Peyer's patch (tissue), 4 donors: ENCODE results near the gene SNED1.

ENCODE experiments used
- POLR2A ChIP-seq, 2 donors: fragments of 450-650 bp; IDR thresholded peaks; one replicate each; pipeline ENCODE4 v1.5.1; 2017; ENCODE audit warnings: antibody characterized with exemption in 2 of 2, mild to moderate bottlenecking in 2 of 2, moderate library complexity in 2 of 2
- TF ChIP-seq, protein P1 (sequence below), 6 experiments: fragments of 450-650 bp in 4 of 6; fragments of 200-600 bp in 2 of 6; sonication (generic) in 1 of 6; IDR thresholded peaks; one replicate each; pipeline ENCODE4 v1.5.1; 2017 to 2019; ENCODE audit warnings: antibody characterized with exemption in 6 of 6, mild to moderate bottlenecking in 3 of 6, moderate library complexity in 1 of 6

GRCh38 chr2:240986787-240987411, 11.5 kb upstream of the SNED1 start:
- TF ChIP-seq, protein P1, sequence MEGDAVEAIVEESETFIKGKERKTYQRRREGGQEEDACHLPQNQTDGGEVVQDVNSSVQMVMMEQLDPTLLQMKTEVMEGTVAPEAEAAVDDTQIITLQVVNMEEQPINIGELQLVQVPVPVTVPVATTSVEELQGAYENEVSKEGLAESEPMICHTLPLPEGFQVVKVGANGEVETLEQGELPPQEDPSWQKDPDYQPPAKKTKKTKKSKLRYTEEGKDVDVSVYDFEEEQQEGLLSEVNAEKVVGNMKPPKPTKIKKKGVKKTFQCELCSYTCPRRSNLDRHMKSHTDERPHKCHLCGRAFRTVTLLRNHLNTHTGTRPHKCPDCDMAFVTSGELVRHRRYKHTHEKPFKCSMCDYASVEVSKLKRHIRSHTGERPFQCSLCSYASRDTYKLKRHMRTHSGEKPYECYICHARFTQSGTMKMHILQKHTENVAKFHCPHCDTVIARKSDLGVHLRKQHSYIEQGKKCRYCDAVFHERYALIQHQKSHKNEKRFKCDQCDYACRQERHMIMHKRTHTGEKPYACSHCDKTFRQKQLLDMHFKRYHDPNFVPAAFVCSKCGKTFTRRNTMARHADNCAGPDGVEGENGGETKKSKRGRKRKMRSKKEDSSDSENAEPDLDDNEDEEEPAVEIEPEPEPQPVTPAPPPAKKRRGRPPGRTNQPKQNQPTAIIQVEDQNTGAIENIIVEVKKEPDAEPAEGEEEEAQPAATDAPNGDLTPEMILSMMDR (IDR thresholded peaks at IDR 0.05), result no peak
- TF ChIP-seq POLR2A (IDR thresholded peaks at IDR 0.05), result no peak
